GM19099 (cell line): ENCODE results near the gene MDM2.

Source experiments
- POLR2A ChIP-seq: IDR thresholded peaks from 3 replicates; pipeline ENCODE4 v1.6.1; 2011; ENCODE audit warnings: low read depth; ENCODE audit not compliant: insufficient read length; ENCODE audit errors: extremely low read depth

Gene MDM2

GRCh38 chr12:68870011-68870410 is 62.0 kb downstream of the MDM2 start:
- TF ChIP-seq POLR2A, result no peak

GRCh38 chr12:68870443-68870842 is 62.5 kb downstream of the MDM2 start:
- TF ChIP-seq POLR2A, result no peak

- no peak for TF ChIP-seq POLR2A
Observed at GRCh38 chr12:68871396-68871795, 63.4 kb downstream of the MDM2 start.

- TF ChIP-seq POLR2A, result no peak
Observed at GRCh38 chr12:68871921-68872320, 63.9 kb downstream of the MDM2 start.

- TF ChIP-seq POLR2A, result no peak
Observed at GRCh38 chr12:68873316-68873715, 65.3 kb downstream of the MDM2 start.

GRCh38 chr12:68876461-68876860 is 68.5 kb downstream of the MDM2 start:
- TF ChIP-seq POLR2A, result no peak

- no peak for TF ChIP-seq POLR2A
Observed at GRCh38 chr12:68877583-68877982, 69.6 kb downstream of the MDM2 start.

- TF ChIP-seq POLR2A, result no peak
Observed at GRCh38 chr12:68878283-68878682, 70.3 kb downstream of the MDM2 start.

GRCh38 chr12:68878846-68879245 is 70.9 kb downstream of the MDM2 start:
- no peak for TF ChIP-seq POLR2A

- TF ChIP-seq POLR2A, result no peak
Observed at GRCh38 chr12:68880660-68881325, 72.8 kb downstream of the MDM2 start.

- TF ChIP-seq POLR2A, result no peak
Observed at GRCh38 chr12:68882251-68882964, 74.4 kb downstream of the MDM2 start.

- no peak for TF ChIP-seq POLR2A
Observed at GRCh38 chr12:68883151-68883550, 75.2 kb downstream of the MDM2 start.

GRCh38 chr12:68884251-68884650 is 76.3 kb downstream of the MDM2 start:
- TF ChIP-seq POLR2A, result no peak

- TF ChIP-seq POLR2A, result no peak
Observed at GRCh38 chr12:68885381-68885780, 77.4 kb downstream of the MDM2 start.

- TF ChIP-seq POLR2A, result no peak
Observed at GRCh38 chr12:68886636-68887572, 78.9 kb downstream of the MDM2 start.
